WTC11 (cell line): ENCODE measurements around the gene PURB. TPM values are rescaled to one million over a fixed set of nuclear protein-coding genes. Genes with fewer than 3 reads are reported as not detected.

ENCODE experiments used
- ATAC-seq: fragments of 200-7000 bp; cut with Tn5 transposase; 2 replicates; pipeline ENCODE4 v1.10.0; 2021; ENCODE audit warnings: mild to moderate bottlenecking, moderate library complexity
- CTCF ChIA-PET: fragments of 300-600 bp; sonication (Branson Sonifier 250); formaldehyde crosslinking; loops from one replicate; lab custom pipeline; 2021; ENCODE audit warnings: antibody characterized with exemption; lab: Charles Lee
- POLR2A ChIA-PET: fragments of 350-600 bp; sonication (Branson Sonifier 250); formaldehyde crosslinking; loops from one replicate; lab custom pipeline; 2021; ENCODE audit warnings: antibody characterized with exemption; lab: Charles Lee
- DNase-seq: peaks from one replicate; pipeline ENCODE4 v3.0.0; 2021; ENCODE audit warnings: low spot score
- H3K27ac Mint-ChIP-seq: 2 replicates; pipeline ENCODE4 v1.8.0; 2021; ENCODE audit warnings: mixed read lengths
- H3K27me3 Mint-ChIP-seq: 2 replicates; pipeline ENCODE4 v1.8.0; 2021; ENCODE audit warnings: low read depth, mild to moderate bottlenecking, moderate library complexity, mixed read lengths
- H3K36me3 Mint-ChIP-seq: 2 replicates; pipeline ENCODE4 v1.8.0; 2021; ENCODE audit warnings: mixed read lengths
- H3K4me1 Mint-ChIP-seq: 2 replicates; pipeline ENCODE4 v1.8.0; 2022; ENCODE audit warnings: mixed read lengths
- H3K4me3 Mint-ChIP-seq: 2 replicates; pipeline ENCODE4 v1.8.0; 2021; ENCODE audit warnings: mild to moderate bottlenecking, moderate library complexity, mixed read lengths
- H3K9me3 Mint-ChIP-seq: 2 replicates; pipeline ENCODE4 v1.8.0; 2021; ENCODE audit warnings: mixed read lengths
- ARID4B ChIP-seq: sonication (generic); formaldehyde crosslinking; IDR thresholded peaks from 2 replicates; pipeline ENCODE4 v1.8.0; 2023; ENCODE audit warnings: missing genetic modification reagents, mild to moderate bottlenecking, borderline replicate concordance
- JAZF1 ChIP-seq: fragments of 250-450 bp; sonication (Bioruptor Pico); IDR thresholded peaks from 2 replicates; pipeline ENCODE4 v1.9.0; 2021; ENCODE audit warnings: moderate library complexity, mild to moderate bottlenecking, inconsistent platforms
- MLX ChIP-seq: sonication (generic); formaldehyde crosslinking; IDR thresholded peaks from 2 replicates; pipeline ENCODE4 v1.8.1; 2023; ENCODE audit warnings: mild to moderate bottlenecking, missing genetic modification reagents, moderate library complexity
- MXD4 ChIP-seq: fragments of 250-450 bp; sonication (Bioruptor Pico); IDR thresholded peaks from 2 replicates; pipeline ENCODE4 v1.8.0; 2021; ENCODE audit warnings: mild to moderate bottlenecking, moderate library complexity, borderline replicate concordance
- SMAD3 ChIP-seq: sonication (generic); formaldehyde crosslinking; IDR thresholded peaks from 2 replicates; pipeline ENCODE4 v1.8.0; 2022; ENCODE audit warnings: missing genetic modification reagents, mild to moderate bottlenecking, borderline replicate concordance
- TEAD4 ChIP-seq: sonication (generic); formaldehyde crosslinking; IDR thresholded peaks from 2 replicates; pipeline ENCODE4 v1.8.0; 2022; ENCODE audit warnings: mild to moderate bottlenecking, missing genetic modification reagents
- TP53 ChIP-seq: sonication (generic); formaldehyde crosslinking; IDR thresholded peaks from 2 replicates; pipeline ENCODE4 v1.8.1; 2023; ENCODE audit warnings: mild to moderate bottlenecking, missing genetic modification reagents
- ZNF416 ChIP-seq: fragments of 250-450 bp; sonication (Bioruptor Pico); IDR thresholded peaks from 2 replicates; pipeline ENCODE4 v1.9.0; 2021; ENCODE audit warnings: mild to moderate bottlenecking, inconsistent platforms
- ZNF532 ChIP-seq: fragments of 250-450 bp; sonication (Bioruptor Pico); IDR thresholded peaks from 2 replicates; pipeline ENCODE4 v1.9.0; 2021; ENCODE audit warnings: mild to moderate bottlenecking, borderline replicate concordance
- total RNA-seq: library from RNA; stranded (reverse); gene quantifications from 3 replicates; pipeline ENCODE4 v1.2.3, GENCODE V29; 2021
- TF ChIP-seq, protein P1 (sequence below): sonication (generic); formaldehyde crosslinking; conservative IDR thresholded peaks from 2 replicates; pipeline ENCODE4 v1.8.1; 2022; ENCODE audit warnings: mild to moderate bottlenecking, missing genetic modification reagents
- TF ChIP-seq, protein P2 (sequence below): sonication (generic); formaldehyde crosslinking; IDR thresholded peaks from 2 replicates; pipeline ENCODE4 v1.8.1; 2023; ENCODE audit warnings: mild to moderate bottlenecking, missing genetic modification reagents
- TF ChIP-seq, protein P3 (sequence below): sonication (generic); formaldehyde crosslinking; IDR thresholded peaks from 2 replicates; pipeline ENCODE4 v1.8.0; 2022; ENCODE audit warnings: missing genetic modification reagents

PURB gene
- total RNA-seq, 1 experiment from 2014 or later = 22.1 TPM

DNA sequence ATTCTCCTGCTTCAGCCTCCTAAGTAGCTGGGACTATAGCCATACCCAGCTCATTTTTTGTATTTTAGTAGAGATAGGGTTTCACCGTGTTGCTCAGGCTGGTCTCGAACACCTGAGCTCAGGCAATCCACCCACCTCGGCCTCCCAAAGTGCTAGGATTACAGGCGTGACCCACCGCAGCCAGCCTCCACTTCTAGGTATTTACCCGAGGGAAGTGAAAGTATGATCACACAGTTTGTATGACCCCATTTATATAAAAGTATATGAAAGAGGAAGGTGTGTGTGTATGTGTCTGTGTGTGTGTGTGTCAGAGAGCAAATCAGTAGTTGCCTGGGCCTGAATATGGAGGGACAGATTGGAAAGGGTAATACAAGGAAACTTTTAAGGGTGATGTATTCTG lies 2.0 kb upstream of the PURB start:
- no peak overlapping the region for H3K4me3 Mint-ChIP-seq
- TF ChIP-seq ARID4B (CRISPR knock-in tag) = no peak
- TF ChIP-seq, protein P1, sequence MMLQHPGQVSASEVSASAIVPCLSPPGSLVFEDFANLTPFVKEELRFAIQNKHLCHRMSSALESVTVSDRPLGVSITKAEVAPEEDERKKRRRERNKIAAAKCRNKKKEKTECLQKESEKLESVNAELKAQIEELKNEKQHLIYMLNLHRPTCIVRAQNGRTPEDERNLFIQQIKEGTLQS (CRISPR knock-in tag) = no peak
- no peak for TF ChIP-seq MLX (CRISPR knock-in tag)
- no peak for TF ChIP-seq SMAD3 (CRISPR knock-in tag)
- TF ChIP-seq TEAD4 = no peak
- no peak for TF ChIP-seq JAZF1
- TF ChIP-seq ZNF532 (CRISPR knock-in tag) = no peak
- TF ChIP-seq MXD4 = no peak
- TF ChIP-seq, protein P2, sequence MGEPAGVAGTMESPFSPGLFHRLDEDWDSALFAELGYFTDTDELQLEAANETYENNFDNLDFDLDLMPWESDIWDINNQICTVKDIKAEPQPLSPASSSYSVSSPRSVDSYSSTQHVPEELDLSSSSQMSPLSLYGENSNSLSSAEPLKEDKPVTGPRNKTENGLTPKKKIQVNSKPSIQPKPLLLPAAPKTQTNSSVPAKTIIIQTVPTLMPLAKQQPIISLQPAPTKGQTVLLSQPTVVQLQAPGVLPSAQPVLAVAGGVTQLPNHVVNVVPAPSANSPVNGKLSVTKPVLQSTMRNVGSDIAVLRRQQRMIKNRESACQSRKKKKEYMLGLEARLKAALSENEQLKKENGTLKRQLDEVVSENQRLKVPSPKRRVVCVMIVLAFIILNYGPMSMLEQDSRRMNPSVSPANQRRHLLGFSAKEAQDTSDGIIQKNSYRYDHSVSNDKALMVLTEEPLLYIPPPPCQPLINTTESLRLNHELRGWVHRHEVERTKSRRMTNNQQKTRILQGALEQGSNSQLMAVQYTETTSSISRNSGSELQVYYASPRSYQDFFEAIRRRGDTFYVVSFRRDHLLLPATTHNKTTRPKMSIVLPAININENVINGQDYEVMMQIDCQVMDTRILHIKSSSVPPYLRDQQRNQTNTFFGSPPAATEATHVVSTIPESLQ (CRISPR knock-in tag) = no peak
- DNase-seq (no peak), ATAC-seq (no peak)
- no peaks in the 10 kb centered on the region for H3K9me3 Mint-ChIP-seq
- no peak overlapping the region for H3K27ac Mint-ChIP-seq
- POLR2A ChIA-PET = no interaction called here
- no peaks in the 10 kb centered on the region; the same call in none of the 2 replicates for H3K27me3 Mint-ChIP-seq
- H3K36me3 Mint-ChIP-seq = peaks cover 15% of the 10 kb centered on the region
- H3K4me1 Mint-ChIP-seq = peaks cover 23% of the 10 kb centered on the region
- CTCF ChIA-PET = no interaction called here

- peaks cover 15% of the 10 kb centered on the region for H3K36me3 Mint-ChIP-seq
- H3K9me3 Mint-ChIP-seq = no peaks in the 10 kb centered on the region
- H3K4me3 Mint-ChIP-seq = peak overlapping the region; percentile 90
- peak; percentile 29 for ATAC-seq
- DNase-seq = peak; percentile 54
- no peaks in the 10 kb centered on the region for H3K27me3 Mint-ChIP-seq
- ChIA-PET POLR2A (interaction anchor here (0.6 to 1.7 kb wide), 7 partner anchors 9 to 311 kb away, joined by 3 to 7 read pairs (median 5); partner anchors contain the start of genes CCM2, DDX56, H2AZ2 and TBRG4), CTCF (interaction anchor here (0.9 to 2.3 kb wide), 3 partner anchors 28 to 115 kb away, joined by 3 to 8 read pairs (median 5); partner anchors contain the start of gene H2AZ2)
- H3K4me1 Mint-ChIP-seq = peaks cover 41% of the 10 kb centered on the region
- peak overlapping the region; percentile 86 for H3K27ac Mint-ChIP-seq
- TF ChIP-seq ZNF416 (CRISPR knock-in tag) (no peak), ZNF532 (CRISPR knock-in tag) (no peak), TP53 (CRISPR knock-in tag) (no peak)
- TF ChIP-seq, protein P3, sequence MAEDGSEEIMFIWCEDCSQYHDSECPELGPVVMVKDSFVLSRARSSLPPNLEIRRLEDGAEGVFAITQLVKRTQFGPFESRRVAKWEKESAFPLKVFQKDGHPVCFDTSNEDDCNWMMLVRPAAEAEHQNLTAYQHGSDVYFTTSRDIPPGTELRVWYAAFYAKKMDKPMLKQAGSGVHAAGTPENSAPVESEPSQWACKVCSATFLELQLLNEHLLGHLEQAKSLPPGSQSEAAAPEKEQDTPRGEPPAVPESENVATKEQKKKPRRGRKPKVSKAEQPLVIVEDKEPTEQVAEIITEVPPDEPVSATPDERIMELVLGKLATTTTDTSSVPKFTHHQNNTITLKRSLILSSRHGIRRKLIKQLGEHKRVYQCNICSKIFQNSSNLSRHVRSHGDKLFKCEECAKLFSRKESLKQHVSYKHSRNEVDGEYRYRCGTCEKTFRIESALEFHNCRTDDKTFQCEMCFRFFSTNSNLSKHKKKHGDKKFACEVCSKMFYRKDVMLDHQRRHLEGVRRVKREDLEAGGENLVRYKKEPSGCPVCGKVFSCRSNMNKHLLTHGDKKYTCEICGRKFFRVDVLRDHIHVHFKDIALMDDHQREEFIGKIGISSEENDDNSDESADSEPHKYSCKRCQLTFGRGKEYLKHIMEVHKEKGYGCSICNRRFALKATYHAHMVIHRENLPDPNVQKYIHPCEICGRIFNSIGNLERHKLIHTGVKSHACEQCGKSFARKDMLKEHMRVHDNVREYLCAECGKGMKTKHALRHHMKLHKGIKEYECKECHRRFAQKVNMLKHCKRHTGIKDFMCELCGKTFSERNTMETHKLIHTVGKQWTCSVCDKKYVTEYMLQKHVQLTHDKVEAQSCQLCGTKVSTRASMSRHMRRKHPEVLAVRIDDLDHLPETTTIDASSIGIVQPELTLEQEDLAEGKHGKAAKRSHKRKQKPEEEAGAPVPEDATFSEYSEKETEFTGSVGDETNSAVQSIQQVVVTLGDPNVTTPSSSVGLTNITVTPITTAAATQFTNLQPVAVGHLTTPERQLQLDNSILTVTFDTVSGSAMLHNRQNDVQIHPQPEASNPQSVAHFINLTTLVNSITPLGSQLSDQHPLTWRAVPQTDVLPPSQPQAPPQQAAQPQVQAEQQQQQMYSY (CRISPR knock-in tag) = no peak
Observed at GRCh38 chr7:44884621-44885393, 523 bp downstream of the PURB start.
